ENCODE data around the gene PKP2.
"Not testable (repeated sequence)": the region's sequence is repeated elsewhere in the genome, so short reads cannot be mapped to it uniquely, and the experiment has no call there.

PKP2 gene

GRCh38 chr12:32895688-32896431 lies 717 bp downstream of the PKP2 start:
- no peak for DNase-seq

- DNase-seq, result no peak
Measured at GRCh38 chr12:32894566-32894965, 2.0 kb downstream of the PKP2 start.

- no peak for DNase-seq
Measured at GRCh38 chr12:32893458-32893857, 3.1 kb downstream of the PKP2 start.

- DNase-seq, result no peak
Measured at GRCh38 chr12:32893043-32893442, 3.5 kb downstream of the PKP2 start.

- not testable (repeated sequence) for DNase-seq
Measured at GRCh38 chr12:32892369-32892768, 4.2 kb downstream of the PKP2 start.

GRCh38 chr12:32891956-32892355 lies 4.6 kb downstream of the PKP2 start:
- DNase-seq, result no peak

GRCh38 chr12:32891526-32891925 lies 5.1 kb downstream of the PKP2 start:
- DNase-seq, result no peak

GRCh38 chr12:32889011-32889760 lies 7.4 kb downstream of the PKP2 start:
- DNase-seq, result no peak

GRCh38 chr12:32887058-32887457 lies 9.5 kb downstream of the PKP2 start:
- DNase-seq, result no peak

GRCh38 chr12:32885831-32886230 lies 10.7 kb downstream of the PKP2 start:
- no peak for DNase-seq

- no peak for DNase-seq
Measured at GRCh38 chr12:32884962-32885361, 11.6 kb downstream of the PKP2 start.

- no peak for DNase-seq
Measured at GRCh38 chr12:32881702-32882101, 14.9 kb downstream of the PKP2 start.

GRCh38 chr12:32881107-32881506 lies 15.5 kb downstream of the PKP2 start:
- DNase-seq, result no peak

- not testable (repeated sequence) for DNase-seq
Measured at GRCh38 chr12:32879066-32879465, 17.5 kb downstream of the PKP2 start.

- no peak for DNase-seq
Measured at GRCh38 chr12:32877601-32878459, 18.7 kb downstream of the PKP2 start.

GRCh38 chr12:32876004-32876403 lies 20.6 kb downstream of the PKP2 start:
- no peak for DNase-seq

- DNase-seq, result no peak
Measured at GRCh38 chr12:32874975-32875374, 21.6 kb downstream of the PKP2 start.

GRCh38 chr12:32874078-32874477 lies 22.5 kb downstream of the PKP2 start:
- no peak for DNase-seq

GRCh38 chr12:32872416-32872815 lies 24.2 kb downstream of the PKP2 start:
- not testable (repeated sequence) for DNase-seq

GRCh38 chr12:32870716-32871115 lies 25.9 kb downstream of the PKP2 start:
- no peak for DNase-seq

- no peak for DNase-seq
Measured at GRCh38 chr12:32868885-32869284, 27.7 kb downstream of the PKP2 start.

GRCh38 chr12:32864731-32865130 lies 31.8 kb downstream of the PKP2 start:
- DNase-seq, result no peak

GRCh38 chr12:32863128-32863527 lies 33.4 kb downstream of the PKP2 start:
- DNase-seq, result no peak

Measured in activated naive CD4-positive, alpha-beta T cell treated with Interleukin-2 at 50 U/mL for 16 hours (primary cell).